Measurements from ENCODE around the gene PCP4L1. TPM values are rescaled to one million over a fixed set of nuclear protein-coding genes. Genes with fewer than 3 reads are reported as not detected.

Gene PCP4L1
- total RNA-seq, 1 donor from 2014 or later = 8.2 TPM

DNA sequence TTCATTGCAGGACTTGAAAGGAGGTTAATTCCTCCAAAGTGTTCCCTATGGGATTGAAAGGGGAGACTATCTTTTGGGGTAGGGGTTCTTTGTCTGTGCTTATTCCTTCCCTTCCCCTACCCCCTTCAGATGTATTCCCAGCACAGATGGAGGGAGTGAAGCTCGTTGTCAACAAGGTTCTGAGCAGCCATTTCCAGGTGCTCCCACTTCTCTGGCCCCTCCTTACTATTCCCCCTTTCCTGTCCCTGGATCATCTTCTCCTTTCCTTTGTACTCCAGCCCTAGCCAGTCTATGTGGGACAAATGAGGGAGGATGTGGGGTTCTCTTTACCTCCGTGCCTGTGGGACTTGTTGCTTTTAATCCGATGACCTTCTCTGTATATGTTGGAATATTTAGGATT, 31.8 kb upstream of the PCP4L1 start:
- Histone ChIP-seq H3K36me3 (peaks cover 22% of the 10 kb centered on the region), H3K27me3 (no peaks in the 10 kb centered on the region), H3K4me1 (peaks cover 21% of the 10 kb centered on the region), H3K9me3 (no peaks in the 10 kb centered on the region), H3K4me3 (peak overlapping the region; percentile 75), H3K27ac (no peak overlapping the region)
- intact Hi-C loops (cut with DNase I) = loop anchor here (10.0 kb wide), 1 partner anchor 158 kb away; no protein-coding TSS in a partner anchor
- ATAC-seq = no peak
- no peak for DNase-seq
- TF ChIP-seq, protein P1, sequence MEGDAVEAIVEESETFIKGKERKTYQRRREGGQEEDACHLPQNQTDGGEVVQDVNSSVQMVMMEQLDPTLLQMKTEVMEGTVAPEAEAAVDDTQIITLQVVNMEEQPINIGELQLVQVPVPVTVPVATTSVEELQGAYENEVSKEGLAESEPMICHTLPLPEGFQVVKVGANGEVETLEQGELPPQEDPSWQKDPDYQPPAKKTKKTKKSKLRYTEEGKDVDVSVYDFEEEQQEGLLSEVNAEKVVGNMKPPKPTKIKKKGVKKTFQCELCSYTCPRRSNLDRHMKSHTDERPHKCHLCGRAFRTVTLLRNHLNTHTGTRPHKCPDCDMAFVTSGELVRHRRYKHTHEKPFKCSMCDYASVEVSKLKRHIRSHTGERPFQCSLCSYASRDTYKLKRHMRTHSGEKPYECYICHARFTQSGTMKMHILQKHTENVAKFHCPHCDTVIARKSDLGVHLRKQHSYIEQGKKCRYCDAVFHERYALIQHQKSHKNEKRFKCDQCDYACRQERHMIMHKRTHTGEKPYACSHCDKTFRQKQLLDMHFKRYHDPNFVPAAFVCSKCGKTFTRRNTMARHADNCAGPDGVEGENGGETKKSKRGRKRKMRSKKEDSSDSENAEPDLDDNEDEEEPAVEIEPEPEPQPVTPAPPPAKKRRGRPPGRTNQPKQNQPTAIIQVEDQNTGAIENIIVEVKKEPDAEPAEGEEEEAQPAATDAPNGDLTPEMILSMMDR (IDR thresholded peaks at IDR 0.05) = no peak

DNA sequence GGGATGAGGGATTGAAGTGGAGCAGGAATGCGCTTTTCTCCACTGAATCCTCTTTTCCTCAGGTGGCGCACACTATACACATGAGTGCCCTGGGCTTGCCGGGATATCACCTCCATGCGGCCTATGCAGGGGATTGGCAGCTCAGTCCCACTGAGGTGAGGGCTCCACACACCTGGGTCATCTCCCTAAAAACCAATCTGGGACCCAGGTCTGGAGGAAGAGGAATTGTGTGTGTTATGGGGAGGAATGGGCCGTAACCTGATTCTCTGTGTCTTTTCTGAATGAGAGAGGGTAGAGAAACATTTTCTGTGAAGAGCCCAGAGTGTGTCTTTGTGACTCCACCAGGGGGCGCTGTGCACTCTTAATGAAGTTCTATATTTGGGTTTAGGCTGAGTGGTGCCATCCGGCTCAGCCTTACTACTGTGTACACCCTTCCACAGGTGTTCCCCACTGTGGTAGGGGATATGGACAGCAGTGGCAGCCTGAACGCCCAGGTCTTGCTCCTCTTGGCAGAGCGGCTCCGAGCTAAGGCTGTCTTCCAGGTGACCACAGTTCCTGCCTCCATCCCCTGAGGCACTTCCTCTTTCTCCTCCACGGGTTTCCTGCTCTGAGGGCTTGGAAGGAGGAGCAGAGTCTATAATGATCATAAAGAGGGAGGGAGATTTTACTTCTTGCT, 31.2 kb upstream of the PCP4L1 start:
- Histone ChIP-seq H3K9me3 (no peaks in the 10 kb centered on the region), H3K4me1 (peaks cover 21% of the 10 kb centered on the region), H3K27ac (peak overlapping the region; percentile 37), H3K27me3 (no peaks in the 10 kb centered on the region), H3K4me3 (peak overlapping the region; percentile 28), H3K36me3 (peaks cover 22% of the 10 kb centered on the region)
- intact Hi-C loops (cut with DNase I) = loop anchor here (10.0 kb wide), 1 partner anchor 157 kb away; no protein-coding TSS in a partner anchor
- DNase-seq (peak; percentile 90), ATAC-seq (peak; percentile 77)
- TF ChIP-seq, protein P1 (IDR thresholded peaks at IDR 0.05) = peak; percentile 93

DNA sequence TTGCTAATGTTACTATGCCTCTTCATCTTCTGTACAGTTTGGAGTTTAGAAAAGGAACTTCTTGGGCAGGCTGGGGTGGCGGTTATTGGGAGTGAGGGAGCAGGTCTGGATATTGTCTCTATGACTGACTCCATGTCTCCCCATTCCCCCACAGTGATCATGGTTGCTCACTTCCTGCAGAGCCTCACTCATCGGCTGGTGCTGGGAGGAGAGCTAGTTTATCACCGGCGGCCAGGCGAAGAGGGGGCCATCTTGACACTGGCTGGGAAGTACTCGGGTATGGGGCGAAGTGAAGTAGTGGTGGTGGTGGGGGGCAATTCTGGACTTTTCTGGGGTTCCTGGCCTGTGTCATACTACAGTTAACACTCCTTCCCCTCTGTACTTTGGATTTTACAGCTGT, 30.5 kb upstream of the PCP4L1 start:
- Histone ChIP-seq H3K27ac (peak overlapping the region; percentile 37), H3K4me1 (peaks cover 21% of the 10 kb centered on the region), H3K9me3 (no peaks in the 10 kb centered on the region), H3K4me3 (no peak overlapping the region), H3K27me3 (no peaks in the 10 kb centered on the region), H3K36me3 (peaks cover 22% of the 10 kb centered on the region)
- intact Hi-C loops (cut with DNase I) = loop anchor here (10.0 kb wide), 1 partner anchor 157 kb away; no protein-coding TSS in a partner anchor
- ATAC-seq (no peak), DNase-seq (no peak)
- TF ChIP-seq, protein P1 (IDR thresholded peaks at IDR 0.05) = no peak

DNA sequence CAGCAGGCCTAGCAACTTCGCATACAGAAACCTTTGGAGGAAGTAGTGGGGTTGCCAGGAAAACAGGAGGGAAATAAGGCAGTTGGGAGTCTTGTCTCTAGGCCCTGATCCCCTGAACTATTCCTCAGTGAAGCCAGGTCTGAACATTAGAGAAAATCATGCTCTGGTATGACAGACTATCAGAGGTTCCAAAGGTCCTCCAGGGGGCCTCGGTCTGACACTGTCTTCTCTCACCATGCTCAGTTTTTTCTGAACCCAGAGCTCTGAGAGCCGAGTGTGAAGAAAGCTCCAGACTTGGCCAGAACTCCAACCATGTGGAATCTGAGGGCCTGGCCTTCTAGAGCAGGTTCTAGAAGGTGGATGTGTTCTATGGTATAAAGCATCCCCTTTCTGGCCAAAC, 28.6 kb upstream of the PCP4L1 start:
- Histone ChIP-seq H3K27me3 (no peaks in the 10 kb centered on the region), H3K36me3 (peaks cover 22% of the 10 kb centered on the region), H3K9me3 (no peaks in the 10 kb centered on the region), H3K4me3 (no peak overlapping the region), H3K4me1 (peaks cover 20% of the 10 kb centered on the region), H3K27ac (no peak overlapping the region)
- TF ChIP-seq, protein P1 (IDR thresholded peaks at IDR 0.05) = no peak
- DNase-seq (no peak), ATAC-seq (no peak)
- intact Hi-C loops (cut with DNase I) = loop anchor here (10.0 kb wide), 1 partner anchor 155 kb away; no protein-coding TSS in a partner anchor

DNA sequence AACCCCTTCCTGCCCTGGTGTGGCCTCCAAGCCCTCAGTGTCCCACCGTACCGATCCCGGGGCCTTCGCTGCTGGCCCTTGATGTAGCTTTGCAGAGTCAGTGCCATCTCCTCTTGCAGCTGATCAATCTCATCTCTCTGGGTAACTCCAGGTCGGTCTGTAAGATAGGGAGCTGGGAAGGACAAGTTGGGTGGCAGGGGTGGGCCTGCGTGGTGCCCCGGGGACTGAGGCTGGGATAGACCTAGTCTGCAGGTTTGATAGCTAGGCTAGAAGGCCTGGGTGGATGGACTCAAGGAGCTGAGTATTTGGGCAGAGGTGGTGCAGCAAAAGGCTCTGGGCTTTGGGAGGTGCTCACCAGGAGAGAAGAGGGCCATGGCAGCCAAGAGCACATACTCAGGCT, 27.8 kb upstream of the PCP4L1 start:
- intact Hi-C loops (cut with DNase I) = no loop called here
- Histone ChIP-seq H3K9me3 (no peaks in the 10 kb centered on the region), H3K4me3 (no peak overlapping the region), H3K27me3 (no peaks in the 10 kb centered on the region), H3K36me3 (peaks cover 22% of the 10 kb centered on the region), H3K27ac (no peak overlapping the region), H3K4me1 (peaks cover 14% of the 10 kb centered on the region)
- no peak for ATAC-seq
- DNase-seq = no peak
- TF ChIP-seq, protein P1 (IDR thresholded peaks at IDR 0.05) = no peak
